EH (cell line): ENCODE results near the gene TGIF2.

Source experiments
- DNase-seq: peaks from one replicate; pipeline ENCODE4 v3.0.0-alpha.2; 2015; ENCODE audit warnings: low read depth

Gene TGIF2

DNA sequence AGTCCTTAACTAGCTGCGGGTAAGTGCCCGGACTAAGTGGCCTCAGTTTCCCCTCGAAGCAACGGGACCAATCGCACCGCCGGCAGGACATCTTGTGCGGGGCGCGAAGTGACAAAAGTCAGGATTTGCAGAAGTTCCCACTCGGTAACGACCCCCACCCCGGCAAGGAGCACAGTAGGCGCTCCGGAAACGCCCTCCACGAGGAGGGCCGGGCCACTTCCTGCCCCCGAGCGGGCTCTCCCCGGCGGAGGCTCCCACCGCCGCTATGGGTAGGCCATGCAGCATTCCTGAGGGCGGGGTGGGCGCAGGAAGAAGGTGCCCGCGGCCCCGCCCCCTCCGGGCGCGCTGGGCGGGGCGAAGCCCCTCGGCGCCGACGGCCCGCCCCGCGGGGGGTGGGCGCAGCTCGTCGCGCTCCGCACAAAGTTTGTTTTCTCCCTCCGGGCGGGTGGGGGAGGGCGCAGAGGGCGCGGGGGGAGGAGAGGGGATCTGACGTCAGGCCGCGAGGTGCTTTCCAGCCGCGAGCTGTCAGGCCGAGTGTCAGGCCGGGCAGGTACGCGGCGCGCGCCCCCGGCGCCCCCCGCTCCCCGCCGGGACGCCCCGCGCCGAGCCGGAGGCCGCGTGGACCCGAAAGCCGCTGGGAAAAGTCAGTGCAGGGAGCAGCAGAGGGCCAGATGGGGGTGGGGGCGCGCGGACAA is at the start of gene TGIF2:
TGIF2 (plus strand) TSS at position 495 of the 695 bp plus-strand sequence. CDS start 5,178 bp downstream, outside the sequence.
- DNase-seq: peak; percentile 92

DNA sequence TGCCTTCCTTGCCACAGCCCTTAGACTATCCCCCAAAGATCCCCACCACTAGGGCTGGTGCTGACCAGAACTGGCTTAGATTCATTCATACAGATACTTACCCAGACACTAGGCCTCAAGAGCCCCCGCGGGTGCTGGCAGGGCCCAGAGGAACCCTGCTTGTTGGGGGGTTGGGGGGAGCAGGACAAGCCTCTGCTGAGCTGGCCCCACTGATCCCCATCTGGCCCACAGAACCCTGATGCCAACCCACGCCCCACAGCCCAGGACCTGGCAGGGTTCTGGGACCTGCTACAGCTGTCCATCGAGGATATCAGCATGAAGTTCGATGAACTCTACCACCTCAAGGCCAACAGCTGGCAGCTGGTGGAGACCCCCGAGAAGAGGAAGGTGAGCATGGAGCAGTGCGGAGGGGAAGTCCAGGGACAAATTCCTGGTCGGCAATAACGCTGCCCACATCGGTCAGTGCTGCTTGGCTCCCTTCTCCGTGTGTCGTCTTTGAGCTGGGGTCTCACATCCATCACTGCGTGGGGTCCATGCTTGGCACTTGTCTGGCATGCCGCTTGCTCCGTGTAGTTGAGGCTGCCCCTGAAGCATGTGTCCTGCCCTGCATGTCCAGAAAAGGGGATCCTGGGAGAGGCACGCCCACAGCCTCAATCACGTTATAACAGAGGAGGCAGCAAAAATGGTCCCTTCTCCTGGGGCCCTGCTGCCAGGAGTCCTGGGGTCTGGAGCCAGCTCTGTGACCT is 47.6 kb upstream of the TGIF2 start:
- no peak for DNase-seq

DNA sequence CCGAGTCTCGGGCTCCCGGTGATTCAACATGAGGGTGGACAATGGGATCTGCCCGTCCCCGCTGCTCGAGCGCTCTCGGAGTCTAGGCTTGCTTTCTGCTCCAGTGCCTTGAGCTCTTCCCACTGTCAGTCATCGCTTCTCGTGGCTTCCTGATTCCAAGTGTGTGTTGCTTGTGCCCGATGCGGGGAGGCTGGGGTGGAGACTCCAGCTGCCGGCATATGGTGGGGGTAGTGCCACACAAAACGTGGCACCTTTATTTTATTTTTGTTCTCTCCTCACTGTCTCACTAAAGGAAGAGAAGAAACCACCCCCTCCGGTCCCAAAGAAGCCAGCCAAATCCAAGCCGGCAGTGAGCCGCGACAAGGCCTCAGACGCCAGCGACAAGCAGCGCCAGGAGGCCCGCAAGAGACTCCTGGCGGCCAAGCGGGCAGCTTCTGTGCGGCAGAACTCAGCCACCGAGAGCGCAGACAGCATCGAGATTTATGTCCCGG is 46.8 kb upstream of the TGIF2 start:
- no peak for DNase-seq

DNA sequence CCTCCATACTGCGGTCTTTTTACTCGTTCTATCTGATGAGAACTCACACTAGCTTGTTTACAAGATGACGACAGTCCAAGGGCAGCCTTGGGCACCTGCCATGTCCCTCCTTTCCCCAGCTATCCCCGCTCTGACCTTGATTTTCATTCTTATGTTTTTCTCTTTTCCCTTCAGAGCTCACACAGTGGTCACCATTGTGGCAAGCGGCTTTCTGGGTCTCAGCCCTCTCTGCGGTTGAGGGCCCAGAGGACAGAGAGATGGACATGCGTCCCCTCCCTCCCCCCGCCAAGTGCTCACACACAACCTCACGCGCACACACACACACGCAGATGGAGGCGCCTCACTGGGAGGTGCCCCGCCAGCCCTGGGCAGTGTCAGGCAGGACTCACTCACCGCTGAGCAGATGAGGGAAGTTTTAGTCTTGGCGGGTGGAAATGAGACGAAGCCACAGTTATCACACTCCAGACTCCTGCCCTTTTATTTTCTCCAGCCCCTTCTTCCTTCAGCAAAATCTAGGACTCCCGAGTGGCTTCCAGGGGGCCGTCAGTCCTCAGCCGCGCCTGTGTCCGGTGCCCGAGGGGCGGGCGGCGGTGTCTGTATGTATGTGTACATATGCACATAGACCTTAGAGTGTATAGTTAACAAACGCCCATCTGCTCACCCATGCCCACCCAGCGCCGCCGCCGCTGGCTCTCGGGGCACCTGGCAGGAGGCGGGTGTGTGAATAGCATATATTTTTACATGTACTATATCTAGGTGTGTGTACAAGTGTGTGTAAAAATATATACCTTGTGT is 45.9 kb upstream of the TGIF2 start:
- no peak for DNase-seq

GRCh38 chr20:36528176-36528874 is 45.1 kb upstream of the TGIF2 start:
- no peak for DNase-seq

DNA sequence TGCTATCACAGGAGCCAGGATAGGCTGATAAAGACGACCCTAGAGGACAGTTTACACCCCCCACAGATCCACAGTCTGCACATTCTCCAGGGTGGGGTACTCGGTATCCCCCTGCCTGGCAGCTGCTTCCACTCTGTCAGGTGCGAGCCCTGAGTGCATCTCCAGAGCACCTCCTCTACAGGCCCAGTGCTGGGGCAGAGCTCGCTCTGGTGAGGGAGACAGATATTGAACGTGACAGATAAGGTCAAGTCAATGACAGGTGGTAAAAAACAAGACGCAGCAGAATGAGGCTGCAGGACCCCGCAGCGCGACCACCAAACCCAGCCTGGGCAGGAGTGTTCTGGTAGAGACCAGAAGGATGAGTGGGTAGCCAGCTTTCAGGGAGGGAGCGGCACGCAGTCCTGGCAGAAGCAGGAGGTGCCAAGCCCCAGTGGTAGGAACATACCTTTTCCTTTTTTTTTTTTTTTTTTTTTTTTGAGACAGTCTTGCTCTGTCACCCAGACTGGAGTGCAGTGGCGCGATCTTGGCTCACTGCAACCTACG is 44.5 kb upstream of the TGIF2 start:
- no peak for DNase-seq

GRCh38 chr20:36532388-36532787 is 41.0 kb upstream of the TGIF2 start:
- DNase-seq: no peak

GRCh38 chr20:36532822-36533221 is 40.6 kb upstream of the TGIF2 start:
- DNase-seq: no peak

DNA sequence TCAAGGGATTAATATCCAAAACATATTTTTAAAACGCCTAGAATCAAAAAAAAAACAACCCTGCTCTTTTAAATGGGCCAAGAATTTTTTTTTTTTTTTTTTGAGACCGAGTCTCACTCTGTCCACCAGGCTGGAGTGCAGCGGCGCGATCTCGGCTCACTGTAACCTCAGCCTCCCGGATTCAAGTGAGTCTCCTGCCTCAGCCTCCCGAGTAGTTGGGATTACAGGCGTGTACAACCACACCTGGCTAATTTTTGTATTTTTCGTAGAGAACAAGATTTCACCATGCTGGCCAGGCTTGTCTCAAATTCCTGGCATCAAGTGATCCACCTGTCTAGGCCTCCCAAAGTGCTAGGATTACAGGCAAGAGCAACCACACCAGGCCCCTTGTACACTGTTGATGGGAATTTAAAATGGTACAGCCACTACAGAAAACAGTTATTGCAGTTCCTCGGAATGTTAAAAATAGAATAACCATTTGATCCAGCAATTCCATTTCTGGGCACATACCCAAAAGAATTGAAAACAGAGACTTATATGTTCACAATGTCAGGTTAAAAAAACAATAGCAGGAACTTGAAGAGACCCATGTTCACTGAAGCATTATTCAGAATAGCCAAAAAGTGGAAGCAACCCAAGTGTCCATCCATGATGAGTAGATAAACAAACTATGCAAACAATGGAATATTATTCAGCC is 35.2 kb upstream of the TGIF2 start:
- peak; percentile 78 for DNase-seq

- DNase-seq: no peak
Observed at GRCh38 chr20:36540551-36541211, 32.7 kb upstream of the TGIF2 start.

GRCh38 chr20:36541227-36541767 is 32.1 kb upstream of the TGIF2 start, which contains the start of gene MYL9:
MYL9 (plus strand) TSS chr20:36541519; CDS start chr20:36544885, 3,366 bp downstream.
- DNase-seq: peak; percentile 91

DNA sequence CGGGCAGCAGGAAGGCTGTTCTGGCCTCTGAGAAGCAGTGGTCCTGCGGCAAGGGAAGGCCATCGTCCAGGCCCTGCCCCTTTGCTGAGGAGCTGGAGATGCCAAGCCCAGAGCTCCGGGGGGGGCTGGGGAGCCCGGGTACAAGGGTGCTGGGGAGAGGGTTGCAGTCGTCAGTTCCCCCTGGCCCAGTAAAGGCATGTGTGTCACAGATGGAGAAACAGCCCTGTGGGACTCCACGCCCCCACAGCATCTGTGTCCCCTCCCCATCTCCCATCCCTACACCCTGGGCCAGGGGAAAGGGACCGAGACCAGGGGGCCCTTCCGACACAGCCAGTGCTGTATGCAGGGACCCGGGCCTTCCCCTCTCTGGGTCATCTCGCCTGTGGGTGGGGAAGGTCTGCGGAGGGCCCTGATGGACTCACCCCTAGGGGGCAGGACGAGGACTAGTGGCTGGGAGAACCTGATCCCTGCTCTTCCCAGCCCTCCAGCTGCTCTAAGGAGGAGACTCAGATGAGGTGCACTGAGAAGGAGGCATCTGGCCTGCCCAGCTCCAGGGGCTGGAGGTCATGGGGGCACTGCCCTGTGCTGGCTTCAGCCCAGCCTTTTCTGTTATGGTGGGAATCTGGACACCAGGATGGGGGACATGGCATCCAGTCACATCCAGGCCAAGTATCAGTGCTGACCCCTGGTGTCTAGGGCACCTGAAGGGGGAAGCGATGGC is 31.5 kb upstream of the TGIF2 start:
- peak; percentile 80 for DNase-seq

GRCh38 chr20:36542516-36543183 is 30.7 kb upstream of the TGIF2 start:
- DNase-seq: no peak

- peak; percentile 90 for DNase-seq
Observed at GRCh38 chr20:36543184-36544133, 29.9 kb upstream of the TGIF2 start.

GRCh38 chr20:36544134-36545018 is 29.0 kb upstream of the TGIF2 start:
- peak; percentile 90 for DNase-seq

GRCh38 chr20:36546111-36546736 is 27.2 kb upstream of the TGIF2 start:
- no peak for DNase-seq
